Panc1 (cell line): ENCODE results near the gene HERC4.

ENCODE experiments used
- CTCF ChIP-seq: fragments of 450-650 bp; IDR thresholded peaks from 2 replicates; pipeline ENCODE4 v1.5.1; 2017; ENCODE audit warnings: mild to moderate bottlenecking
- POLR2AphosphoS5 ChIP-seq: IDR thresholded peaks from 2 replicates; pipeline ENCODE4 v1.6.1; 2012; ENCODE audit warnings: mild to moderate bottlenecking, low read depth, low read length, moderate library complexity

- TF ChIP-seq POLR2AphosphoS5 (0 out of 2 replicates have a peak, but pooled peaks have one; percentile 18), CTCF (no peak)
Observed at GRCh38 chr10:68067029-68067428, 8.1 kb downstream of the HERC4 start.
